IMR-90 (cell line): ENCODE data around the gene RDH16. TPM values are rescaled to one million over a fixed set of nuclear protein-coding genes. Genes with fewer than 3 reads are reported as not detected.

Experiments
- ATAC-seq: fragments of 200-7000 bp; cut with Tn5 transposase; 2 replicates; pipeline ENCODE4 v1.9.1; 2020; ENCODE audit warnings: low read depth, mild to moderate bottlenecking, moderate library complexity
- BruUV-seq: library from RNA; stranded (reverse); fragments of 400-500 nt; replicated peaks from 2 replicates; lab custom pipeline; 2021; lab: Mats Ljungman, UMichigan
- CTCF ChIA-PET: fragments of 300-600 bp; formaldehyde crosslinking; extraction: SDS; loops from one replicate; lab custom pipeline; 2021; ENCODE audit warnings: antibody characterized with exemption; lab: Yijun Ruan, JAX
- POLR2A ChIA-PET: fragments of 300-600 bp; sonication (Branson Sonifier 250); formaldehyde crosslinking; loops from one replicate; lab custom pipeline; 2022; ENCODE audit warnings: antibody characterized with exemption; ENCODE audit not compliant: unreplicated experiment; lab: Charles Lee
- DNase-seq: peaks from one replicate; pipeline ENCODE4 v3.0.0; 2013
- H2AFZ ChIP-seq: replicated peaks from 2 replicates; pipeline ENCODE3; 2013; ENCODE audit warnings: low read length, mild to moderate bottlenecking; ENCODE audit not compliant: poor library complexity
- H2AK5ac ChIP-seq: 2 replicates; pipeline ENCODE4 v1.6.1; 2013; ENCODE audit warnings: low read depth, low read length, inconsistent platforms
- H2AK9ac ChIP-seq: replicated peaks from 2 replicates; pipeline ENCODE3; 2013; ENCODE audit warnings: mild to moderate bottlenecking, low read depth, low read length, moderate library complexity; ENCODE audit not compliant: poor library complexity
- H2BK120ac ChIP-seq: 2 replicates; pipeline ENCODE4 v1.6.1; 2013; ENCODE audit warnings: low read depth, low read length, inconsistent platforms
- H2BK15ac ChIP-seq: 3 replicates; pipeline ENCODE4 v1.6.1; 2013; ENCODE audit warnings: low read depth, low read length, inconsistent platforms
- H2BK20ac ChIP-seq: 2 replicates; pipeline ENCODE4 v1.6.1; 2013; ENCODE audit warnings: low read depth, mild to moderate bottlenecking, inconsistent platforms, low read length, moderate library complexity
- H2BK5ac ChIP-seq: 2 replicates; pipeline ENCODE4 v1.6.1; 2013; ENCODE audit warnings: mild to moderate bottlenecking, low read depth, low read length, inconsistent platforms; ENCODE audit not compliant: poor library complexity, severe bottlenecking
- H3K14ac ChIP-seq: replicated peaks from 2 replicates; pipeline ENCODE4 v1.6.1; 2013; ENCODE audit warnings: low read depth, low read length, inconsistent platforms
- H3K18ac ChIP-seq: 2 replicates; pipeline ENCODE4 v1.6.1; 2013; ENCODE audit warnings: low read depth, low read length, control low read depth
- H3K23ac ChIP-seq: 2 replicates; pipeline ENCODE4 v1.6.1; 2013; ENCODE audit warnings: low read depth, low read length, inconsistent platforms
- H3K27ac ChIP-seq: 2 replicates; pipeline ENCODE4 v1.5.1; 2013; ENCODE audit warnings: mild to moderate bottlenecking, control low read depth, low read length; ENCODE audit not compliant: insufficient read depth
- H3K27me3 ChIP-seq: 2 replicates; pipeline ENCODE4 v1.6.1; 2013; ENCODE audit warnings: low read length; ENCODE audit not compliant: control insufficient read depth, insufficient read depth
- H3K36me3 ChIP-seq: 2 replicates; pipeline ENCODE4 v1.6.1; 2013; ENCODE audit warnings: low read length, mixed read lengths; ENCODE audit not compliant: control insufficient read depth, insufficient read depth
- H3K4ac ChIP-seq: 2 replicates; pipeline ENCODE4 v1.6.1; 2013; ENCODE audit warnings: low read depth, low read length, inconsistent platforms
- H3K4me1 ChIP-seq: 2 replicates; pipeline ENCODE4 v1.6.1; 2013; ENCODE audit warnings: low read length, mixed read lengths; ENCODE audit not compliant: control insufficient read depth, insufficient read depth
- H3K4me2 ChIP-seq: 2 replicates; pipeline ENCODE4 v1.6.1; 2013; ENCODE audit warnings: low read depth, mild to moderate bottlenecking, control low read depth, low read length, moderate library complexity
- H3K4me3 ChIP-seq: 2 replicates; pipeline ENCODE4 v1.5.1; 2013; ENCODE audit warnings: low read depth, mild to moderate bottlenecking, control low read depth, low read length, moderate library complexity; ENCODE audit not compliant: insufficient read depth
- H3K56ac ChIP-seq: 2 replicates; pipeline ENCODE4 v1.6.1; 2013; ENCODE audit warnings: low read length, inconsistent platforms; ENCODE audit not compliant: insufficient read depth; ENCODE audit errors: extremely low read depth
- H3K79me1 ChIP-seq, 2 experiments: 2 replicates each; pipeline ENCODE4 v1.6.1; 2013; ENCODE audit warnings: low read length in 2 of 2, inconsistent platforms in 1 of 2, low read depth in 1 of 2
- H3K9ac ChIP-seq: 2 replicates; pipeline ENCODE4 v1.6.1; 2013; ENCODE audit warnings: low read depth, low read length, control low read depth
- H3K9me1 ChIP-seq: 2 replicates; pipeline ENCODE4 v1.6.1; 2013; ENCODE audit warnings: low read length, inconsistent platforms; ENCODE audit not compliant: insufficient read depth
- H3K9me3 ChIP-seq: 2 replicates; pipeline ENCODE4 v1.6.1; 2013; ENCODE audit warnings: low read length; ENCODE audit not compliant: control insufficient read depth, insufficient read depth
- H4K20me1 ChIP-seq: 2 replicates; pipeline ENCODE4 v1.6.1; 2013; ENCODE audit warnings: low read length, inconsistent platforms; ENCODE audit not compliant: insufficient read depth
- H4K5ac ChIP-seq: 2 replicates; pipeline ENCODE4 v1.6.1; 2013; ENCODE audit warnings: mild to moderate bottlenecking, low read depth, low read length, control low read depth
- H4K8ac ChIP-seq, 2 experiments: 2 replicates each; pipeline ENCODE4 v1.6.1; 2013; ENCODE audit warnings: low read depth in 2 of 2, low read length in 2 of 2, control low read depth in 1 of 2, inconsistent platforms in 1 of 2
- H4K91ac ChIP-seq: 2 replicates; pipeline ENCODE4 v1.6.1; 2013; ENCODE audit warnings: low read depth, low read length, inconsistent platforms; ENCODE audit not compliant: insufficient read depth
- CEBPB ChIP-seq: IDR thresholded peaks from 2 replicates; pipeline ENCODE4 v1.6.1; 2012; ENCODE audit warnings: low read depth, low read length, improper control_type of control experiment
- CHD1 ChIP-seq: IDR thresholded peaks from 2 replicates; pipeline ENCODE4 v1.6.1; 2012; ENCODE audit warnings: low read depth, low read length, improper control_type of control experiment
- FOS ChIP-seq: fragments of 150-350 bp; IDR thresholded peaks from 2 replicates; pipeline ENCODE4 v1.6.1; 2016; ENCODE audit warnings: low read depth, low read length
- MAFK ChIP-seq: IDR thresholded peaks from 2 replicates; pipeline ENCODE4 v1.6.1; 2012; ENCODE audit warnings: low read depth, low read length, improper control_type of control experiment
- MAZ ChIP-seq: IDR thresholded peaks from 2 replicates; pipeline ENCODE4 v1.6.1; 2012; ENCODE audit warnings: low read depth, mild to moderate bottlenecking, low read length, improper control_type of control experiment, moderate library complexity, borderline replicate concordance
- MXI1 ChIP-seq: IDR thresholded peaks from 2 replicates; pipeline ENCODE4 v1.6.1; 2012; ENCODE audit warnings: low read depth, mild to moderate bottlenecking, low read length, moderate library complexity, borderline replicate concordance
- NFE2L2 ChIP-seq: fragments of 150-350 bp; IDR thresholded peaks from 2 replicates; pipeline ENCODE4 v1.6.1; 2016; ENCODE audit warnings: low read depth, mild to moderate bottlenecking, low read length
- RAD21 ChIP-seq: IDR thresholded peaks from 2 replicates; pipeline ENCODE4 v1.6.1; 2012; ENCODE audit warnings: low read length, improper control_type of control experiment
- RCOR1 ChIP-seq: IDR thresholded peaks from 2 replicates; pipeline ENCODE4 v1.6.1; 2012; ENCODE audit warnings: mild to moderate bottlenecking, low read length, improper control_type of control experiment; ENCODE audit not compliant: insufficient replicate concordance
- RFX5 ChIP-seq: IDR thresholded peaks from 2 replicates; pipeline ENCODE4 v1.8.0; 2012; ENCODE audit warnings: low read depth, mild to moderate bottlenecking, low read length, moderate library complexity
- SMC3 ChIP-seq: fragments of 150-350 bp; IDR thresholded peaks from 2 replicates; pipeline ENCODE4 v1.6.1; 2016; ENCODE audit warnings: low read depth, mild to moderate bottlenecking, antibody characterized with exemption, low read length, moderate library complexity
- USF2 ChIP-seq: fragments of 150-350 bp; IDR thresholded peaks from 2 replicates; pipeline ENCODE4 v1.6.1; 2017; ENCODE audit warnings: mild to moderate bottlenecking, antibody characterized with exemption, low read length, low read depth
- WGBS, 2 experiments: methylation state at CpG; one replicate each; pipeline versions ENCODE4 v1.1.5 to v1.1.7; 2013; ENCODE audit warnings: missing lambda C conversion rate in 2 of 2; ENCODE audit not compliant: insufficient read length in 1 of 2; ENCODE audit errors: extremely low coverage in 2 of 2; 5-methylcytosine and 5-hydroxymethylcytosine counted together
- dilution Hi-C: fragments of 300-500 bp; cut with HindIII; formaldehyde crosslinking; loops from one replicate; pipeline ENCODE4 v1.14.3; 2018; ENCODE audit warnings: low sequenced_read_pairs; ENCODE audit not compliant: unreplicated experiment
- in situ Hi-C: fragments of 300-500 bp; cut with MboI; formaldehyde crosslinking; loops from 3 replicates; pipeline ENCODE4 v1.14.3; 2019; ENCODE audit warnings: low sequenced_read_pairs, inconsistent platforms, mixed read lengths
- intact Hi-C: fragments of 100-400 bp; cut with micrococcal nuclease; formaldehyde crosslinking; loops from 2 replicates; pipeline ENCODE4 v1.10.0; 2022
- polyA plus RNA-seq, 3 experiments: library from polyadenylated mRNA; depleted of rRNA; stranded (reverse); fragments of >200 nt; gene quantifications; 2 replicates each; pipeline ENCODE4 v1.2.3, GENCODE V29; 2012; ENCODE audit warnings: low replicate concordance in 1 of 3
- total RNA-seq: library from RNA; depleted of rRNA; stranded (reverse); fragments of >200 nt; gene quantifications from 2 replicates; pipeline ENCODE4 v1.2.3, GENCODE V29; 2012
- TF ChIP-seq, protein P1 (sequence below): conservative IDR thresholded peaks from 2 replicates; pipeline ENCODE4 v1.5.1; 2012; ENCODE audit warnings: mild to moderate bottlenecking, low read depth, low read length, improper control_type of control experiment
- TF ChIP-seq, protein P2 (sequence below): fragments of 150-350 bp; IDR thresholded peaks from 2 replicates; pipeline ENCODE4 v1.6.1; 2016; ENCODE audit warnings: low read depth, mild to moderate bottlenecking, low read length, moderate library complexity, borderline replicate concordance

The RDH16 gene
- total and polyA plus RNA-seq, 2 of the 4 experiments (the other 2 are of a cell fraction) = not detected

GRCh38 chr12:56951582-56952339 lies 5.6 kb downstream of the RDH16 start:
- H3K27ac ChIP-seq = no peak overlapping the region

More at GRCh38 chr12:56951582-56952339, 5.6 kb downstream of the RDH16 start:
- Histone ChIP-seq H3K79me1 (no peaks in the 10 kb centered on the region), H3K4me2 (no peak overlapping the region), H3K9me3 (no peaks in the 10 kb centered on the region), H4K20me1 (no peaks in the 10 kb centered on the region), H3K4me3 (no peak overlapping the region), H4K8ac (no peak overlapping the region), H3K14ac (no peak overlapping the region), H3K4me1 (no peaks in the 10 kb centered on the region), H3K36me3 (no peaks in the 10 kb centered on the region), H3K9me1 (0 out of 2 replicates have a peak, but pooled peaks cover 5% of the 10 kb centered on the region), H2AK5ac (no peak overlapping the region), H2BK5ac (no peak overlapping the region), H2BK15ac (no peak overlapping the region), H2BK120ac (no peak overlapping the region), H3K27me3 (peaks cover 32% of the 10 kb centered on the region), H4K91ac (no peak overlapping the region), H3K23ac (no peak overlapping the region), H2AK9ac (no peak overlapping the region), H3K4ac (no peak overlapping the region), H4K5ac (no peak overlapping the region), H3K56ac (no peak overlapping the region), H3K18ac (no peak overlapping the region), H3K9ac (no peak overlapping the region), H2BK20ac (no peak overlapping the region), H2AFZ (no peak overlapping the region)
- DNase-seq = no peak
- WGBS, 2 experiments = no CpG with 5 or more reads among the region's 11 CpGs
- TF ChIP-seq USF2 = no peak
- TF ChIP-seq, protein P1, sequence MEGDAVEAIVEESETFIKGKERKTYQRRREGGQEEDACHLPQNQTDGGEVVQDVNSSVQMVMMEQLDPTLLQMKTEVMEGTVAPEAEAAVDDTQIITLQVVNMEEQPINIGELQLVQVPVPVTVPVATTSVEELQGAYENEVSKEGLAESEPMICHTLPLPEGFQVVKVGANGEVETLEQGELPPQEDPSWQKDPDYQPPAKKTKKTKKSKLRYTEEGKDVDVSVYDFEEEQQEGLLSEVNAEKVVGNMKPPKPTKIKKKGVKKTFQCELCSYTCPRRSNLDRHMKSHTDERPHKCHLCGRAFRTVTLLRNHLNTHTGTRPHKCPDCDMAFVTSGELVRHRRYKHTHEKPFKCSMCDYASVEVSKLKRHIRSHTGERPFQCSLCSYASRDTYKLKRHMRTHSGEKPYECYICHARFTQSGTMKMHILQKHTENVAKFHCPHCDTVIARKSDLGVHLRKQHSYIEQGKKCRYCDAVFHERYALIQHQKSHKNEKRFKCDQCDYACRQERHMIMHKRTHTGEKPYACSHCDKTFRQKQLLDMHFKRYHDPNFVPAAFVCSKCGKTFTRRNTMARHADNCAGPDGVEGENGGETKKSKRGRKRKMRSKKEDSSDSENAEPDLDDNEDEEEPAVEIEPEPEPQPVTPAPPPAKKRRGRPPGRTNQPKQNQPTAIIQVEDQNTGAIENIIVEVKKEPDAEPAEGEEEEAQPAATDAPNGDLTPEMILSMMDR = no peak
- no peak for TF ChIP-seq SMC3
- TF ChIP-seq MAZ = no peak
- no peak for TF ChIP-seq RCOR1
- TF ChIP-seq NFE2L2 = no peak
- TF ChIP-seq CEBPB = no peak
- no peak for TF ChIP-seq RFX5
- TF ChIP-seq MXI1 = no peak
- no peak for TF ChIP-seq MAFK
- TF ChIP-seq RAD21 = no peak
- TF ChIP-seq, protein P2, sequence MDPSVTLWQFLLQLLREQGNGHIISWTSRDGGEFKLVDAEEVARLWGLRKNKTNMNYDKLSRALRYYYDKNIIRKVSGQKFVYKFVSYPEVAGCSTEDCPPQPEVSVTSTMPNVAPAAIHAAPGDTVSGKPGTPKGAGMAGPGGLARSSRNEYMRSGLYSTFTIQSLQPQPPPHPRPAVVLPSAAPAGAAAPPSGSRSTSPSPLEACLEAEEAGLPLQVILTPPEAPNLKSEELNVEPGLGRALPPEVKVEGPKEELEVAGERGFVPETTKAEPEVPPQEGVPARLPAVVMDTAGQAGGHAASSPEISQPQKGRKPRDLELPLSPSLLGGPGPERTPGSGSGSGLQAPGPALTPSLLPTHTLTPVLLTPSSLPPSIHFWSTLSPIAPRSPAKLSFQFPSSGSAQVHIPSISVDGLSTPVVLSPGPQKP = no peak
- TF ChIP-seq CHD1 = no peak
- TF ChIP-seq FOS = no peak
- ChIA-PET POLR2A (no interaction called here), CTCF (no interaction called here)
- intact Hi-C loops (no loop called here), dilution Hi-C loops (no loop called here), in situ Hi-C loops (no loop called here)
- BruUV-seq = no TSS peak
- no peak for ATAC-seq
